T-helper 1 cell treated with Interleukin-12 subunit alpha and Interleukin-12 subunit beta and Interleukin-4 antibody, amounts not matched to agents 30 ng/mL and 1 ng/mL, for 36 hours (primary cell): ENCODE data around the gene UBXN6. TPM values are rescaled to one million over a fixed set of nuclear protein-coding genes. Genes with fewer than 3 reads are reported as not detected.

ENCODE experiments used
- intact Hi-C: fragments of 100-400 bp; cut with micrococcal nuclease; formaldehyde crosslinking; loops from one replicate; pipeline ENCODE4 v1.15.1; 2024
- total RNA-seq: library from RNA; stranded (reverse); gene quantifications from 2 replicates; pipeline ENCODE4 v1.2.3, GENCODE V29; 2022

UBXN6 gene
- total RNA-seq, 1 donor from 2014 or later: 46.3 TPM

DNA sequence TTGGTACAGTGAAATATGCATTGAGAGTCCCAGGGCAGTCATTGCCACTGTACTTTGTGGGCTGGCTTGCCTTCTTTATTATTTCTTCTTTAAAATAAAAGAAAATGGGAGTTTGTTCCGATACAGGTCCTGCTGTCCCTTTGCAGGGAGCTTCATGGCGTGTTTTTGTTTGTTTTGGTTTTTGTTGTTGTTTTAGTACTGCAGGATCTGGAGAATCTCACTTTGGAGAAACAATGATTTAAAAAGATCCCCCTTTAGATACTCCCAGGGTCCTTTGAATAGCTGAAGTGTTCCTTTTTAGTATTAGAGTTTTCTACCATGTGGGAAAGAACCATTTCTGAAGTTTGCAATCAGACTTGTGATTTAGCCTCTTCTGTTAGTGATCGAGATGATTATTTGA, 44.0 kb downstream of the UBXN6 start:
- intact Hi-C loops: no loop called here

GRCh38 chr19:4409123-4409933, 48.3 kb downstream of the UBXN6 start:
- intact Hi-C loops: no loop called here

DNA sequence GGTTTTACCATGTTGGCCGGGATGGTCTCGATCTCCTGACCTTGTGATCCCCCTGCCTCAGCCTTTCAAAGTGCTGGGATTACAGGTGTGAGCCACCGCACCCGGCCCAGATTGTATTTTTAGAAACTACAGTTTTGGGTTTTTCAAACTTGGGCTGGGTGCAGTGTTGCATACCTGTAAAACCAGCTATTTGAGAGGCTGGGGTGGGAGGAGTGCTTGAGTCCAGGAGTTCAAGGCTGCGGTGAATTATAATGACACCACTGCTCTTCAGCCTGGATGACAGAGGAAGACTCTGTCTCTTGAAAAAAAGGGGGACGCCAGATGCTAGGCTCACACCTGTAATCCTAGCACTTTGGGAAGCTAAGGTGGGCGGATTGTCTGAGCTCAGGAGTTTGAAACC, 51.0 kb downstream of the UBXN6 start:
- intact Hi-C loops: no loop called here

DNA sequence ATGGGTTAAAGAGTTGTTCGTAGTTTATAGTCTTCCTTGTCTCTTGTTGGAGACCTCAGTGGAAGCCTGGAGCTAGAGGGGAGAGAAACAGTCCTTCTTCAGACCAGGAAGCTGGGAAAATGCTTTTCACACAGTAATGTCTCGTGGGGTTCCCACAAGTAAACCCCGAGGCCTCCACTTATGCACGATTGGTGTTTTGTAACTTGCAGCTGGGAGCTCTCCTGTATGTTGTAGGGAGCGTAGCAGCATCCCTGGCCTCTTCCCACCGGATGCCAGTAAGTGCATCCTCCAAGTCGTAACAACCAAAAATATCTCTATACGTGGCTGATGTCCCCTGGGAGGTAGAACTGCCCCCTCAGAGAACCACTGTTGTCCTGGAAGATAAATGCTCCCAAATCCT, 51.6 kb downstream of the UBXN6 start:
- intact Hi-C loops: no loop called here

GRCh38 chr19:4403005-4403761, 54.4 kb downstream of the UBXN6 start:
- intact Hi-C loops: loop anchor here (2.0 to 5.0 kb wide), 6 partner anchors 221 to 1969 kb away; partner anchors contain the start of genes ALKBH7, ANKRD24, EEF2 and FZR1

DNA sequence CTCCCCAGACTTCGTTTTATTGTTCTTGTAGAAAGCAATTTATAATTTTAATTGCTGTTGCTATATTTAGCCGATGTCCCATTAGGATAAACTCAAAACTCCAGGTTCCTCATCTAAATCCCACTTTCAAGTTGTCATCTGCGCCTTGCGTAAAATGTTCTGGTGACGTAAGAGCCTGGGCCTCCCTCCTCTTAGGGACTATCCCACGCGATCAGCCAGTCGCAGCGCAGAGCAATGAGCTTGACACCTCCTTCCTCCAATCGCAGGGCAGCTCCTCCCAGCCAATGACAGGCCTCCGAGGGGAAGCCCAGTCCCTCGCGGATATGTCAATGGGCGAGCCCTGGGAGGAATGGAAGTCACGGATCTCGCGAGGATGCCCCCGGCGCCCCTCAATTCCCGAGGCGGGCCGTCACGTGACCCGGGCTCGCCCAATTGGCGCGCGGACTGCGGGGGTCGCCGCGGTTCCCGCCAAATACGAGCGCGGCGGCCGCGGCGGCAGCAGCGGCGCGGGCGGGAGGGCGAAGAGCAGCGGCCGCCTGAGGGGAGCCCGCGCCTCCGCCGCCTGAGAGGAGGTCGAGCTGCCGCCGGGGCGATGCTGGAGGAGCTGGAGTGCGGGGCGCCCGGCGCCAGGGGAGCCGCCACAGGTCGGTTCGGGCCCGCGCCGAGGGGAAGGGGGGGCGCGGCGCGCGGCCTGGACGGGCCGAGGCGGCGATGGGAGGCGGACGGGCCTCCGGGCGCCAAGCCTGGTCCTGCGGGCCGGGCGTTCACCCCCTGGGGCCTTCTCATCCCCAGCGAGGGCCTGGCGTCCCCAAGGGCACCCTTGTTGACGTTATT, 55.2 kb downstream of the UBXN6 start, which contains the start of gene CHAF1A:
Gene CHAF1A (plus strand): TSS at position 470 of the 834 bp plus-strand sequence. CDS start 123 bp downstream, at position 593.
- intact Hi-C loops: loop anchor here (1.0 to 5.0 kb wide), 11 partner anchors 55 to 1970 kb away; partner anchors contain the start of genes ALKBH7, ANKRD24, EEF2 and FEM1A

DNA sequence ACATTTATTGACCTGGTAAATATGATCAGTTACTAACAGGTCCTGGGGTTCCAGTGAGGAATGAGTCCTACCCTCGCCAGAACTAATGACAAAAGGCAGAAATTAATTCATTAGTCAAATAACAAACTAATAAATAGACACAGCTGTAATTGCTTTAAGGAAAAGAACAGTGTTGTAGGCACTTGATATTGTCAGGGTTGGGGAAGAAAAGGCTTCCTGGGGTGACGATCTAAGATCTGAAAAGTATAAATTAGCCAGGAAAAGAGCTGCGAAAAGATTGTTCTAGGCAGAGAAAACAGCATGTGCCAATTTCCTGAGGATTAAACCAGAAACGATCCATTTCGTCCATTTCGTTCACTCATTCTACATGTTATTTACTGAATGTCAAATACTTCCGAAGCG, 55.8 kb downstream of the UBXN6 start:
- intact Hi-C loops: loop anchor here (1.0 to 5.0 kb wide), 12 partner anchors 56 to 1971 kb away; partner anchors contain the start of genes ALKBH7, ANKRD24, EEF2 and FEM1A

- intact Hi-C loops: loop anchor here (1.0 to 5.0 kb wide), 12 partner anchors 20 to 1972 kb away; partner anchors contain the start of genes ALKBH7, ANKRD24, EEF2 and FZR1
Observed at GRCh38 chr19:4400135-4400936, 57.3 kb downstream of the UBXN6 start, which contains the start of gene SH3GL1. Gene SH3GL1, minus strand, starts transcription at chr19:4400547. Its CDS starts 179 bp downstream, at chr19:4400368.

- intact Hi-C loops: loop anchor here (1.0 to 5.0 kb wide), 12 partner anchors 19 to 1973 kb away; partner anchors contain the start of genes ALKBH7, ANKRD24, EEF2 and FZR1
Observed at GRCh38 chr19:4399812-4400134, 57.8 kb downstream of the UBXN6 start.

GRCh38 chr19:4396949-4397783, 60.4 kb downstream of the UBXN6 start:
- intact Hi-C loops: no loop called here

Other genes starting within 250 kb of the UBXN6 start
- 27.2 and 28.1 TPM in 2 replicates for gene EBI3, start 228.3 kb downstream of the UBXN6 start, total RNA-seq
- 31.3 and 34.3 TPM in 2 replicates for gene YJU2, start 210.7 kb downstream of the UBXN6 start, total RNA-seq
- not detected in 2 replicates for gene SHD, start 178.5 kb downstream of the UBXN6 start, total RNA-seq
- 33.2 and 34.6 TPM in 2 replicates for gene TMIGD2, start 155.4 kb downstream of the UBXN6 start, total RNA-seq
- 22.0 and 24.2 TPM in 2 replicates for gene FSD1, start 153.2 kb downstream of the UBXN6 start, total RNA-seq
- 14.8 and 19.1 TPM in 2 replicates for gene STAP2, start 119.0 kb downstream of the UBXN6 start, total RNA-seq
- 19.0 and 21.0 TPM in 2 replicates for gene MPND, start 114.2 kb downstream of the UBXN6 start, total RNA-seq
- 67.8 and 74.3 TPM in 2 replicates for gene SH3GL1, start 57.2 kb downstream of the UBXN6 start, total RNA-seq
- 74.0 and 79.1 TPM in 2 replicates for gene CHAF1A, start 55.2 kb downstream of the UBXN6 start, total RNA-seq
- gene HDGFL2, start 14.5 kb upstream of the UBXN6 start, total RNA-seq: 55.7 and 67.4 TPM in 2 replicates
- not detected in 2 replicates for gene PLIN4, start 60.7 kb upstream of the UBXN6 start, total RNA-seq
- not detected in 2 replicates for gene PLIN5, start 77.4 kb upstream of the UBXN6 start, total RNA-seq
- gene LRG1, start 82.2 kb upstream of the UBXN6 start, total RNA-seq: 1.1 and 1.5 TPM in 2 replicates
- gene SEMA6B, start 101.9 kb upstream of the UBXN6 start, total RNA-seq: not detected in 2 replicates
- 22.2 and 23.5 TPM in 2 replicates for gene TNFAIP8L1, start 181.7 kb upstream of the UBXN6 start, total RNA-seq
- 90.6 and 94.5 TPM in 2 replicates for gene MYDGF, start 212.5 kb upstream of the UBXN6 start, total RNA-seq